Dendritic cell treated with granulocyte-macrophage colony-stimulating factor and Interleukin-4, amounts not matched to agents 40 ng/mL and 50 ng/mL, for 4 days (primary cell): ENCODE measurements around the gene B3GAT1.
"Not testable (repeated sequence)": the region's sequence is repeated elsewhere in the genome, so short reads cannot be mapped to it uniquely, and the experiment has no call there.

Experiments used
- H3K27ac Mint-ChIP-seq: one replicate; pipeline ENCODE4 v1.8.0; 2022; ENCODE audit warnings: mild to moderate bottlenecking, mixed read lengths
- H3K27me3 Mint-ChIP-seq: one replicate; pipeline ENCODE4 v1.8.0; 2022; ENCODE audit warnings: mild to moderate bottlenecking, mixed read lengths
- H3K36me3 Mint-ChIP-seq: one replicate; pipeline ENCODE4 v1.8.0; 2022; ENCODE audit warnings: low read depth, mixed read lengths
- H3K4me1 Mint-ChIP-seq: one replicate; pipeline ENCODE4 v1.8.0; 2022; ENCODE audit warnings: low read depth, mixed read lengths
- H3K4me3 Mint-ChIP-seq: one replicate; pipeline ENCODE4 v1.8.0; 2022; ENCODE audit warnings: mild to moderate bottlenecking, moderate library complexity, mixed read lengths
- H3K9me3 Mint-ChIP-seq: one replicate; pipeline ENCODE4 v1.8.0; 2022; ENCODE audit warnings: mixed read lengths
- intact Hi-C: fragments of 100-400 bp; cut with micrococcal nuclease; formaldehyde crosslinking; loops from one replicate; pipeline ENCODE4 v1.15.0; 2022

B3GAT1 gene

GRCh38 chr11:134449051-134449450 lies 37.0 kb upstream of the B3GAT1 start:
- Mint-ChIP-seq H3K27ac (no peak overlapping the region), H3K4me1 (no peaks in the 10 kb centered on the region), H3K4me3 (no peak overlapping the region), H3K27me3 (no peaks in the 10 kb centered on the region), H3K9me3 (peaks cover 13% of the 10 kb centered on the region), H3K36me3 (no peaks in the 10 kb centered on the region)
- intact Hi-C loops = no loop called here

- H3K4me1 Mint-ChIP-seq = no peaks in the 10 kb centered on the region
- H3K4me3 Mint-ChIP-seq = no peak overlapping the region
- no peaks in the 10 kb centered on the region for H3K27me3 Mint-ChIP-seq
- no peaks in the 10 kb centered on the region for H3K9me3 Mint-ChIP-seq
- no peak overlapping the region for H3K27ac Mint-ChIP-seq
- no peaks in the 10 kb centered on the region for H3K36me3 Mint-ChIP-seq
- intact Hi-C loops = no loop called here
These were observed 35.7 kb upstream of the B3GAT1 start for GRCh38 chr11:134447696-134448095.

- no peaks in the 10 kb centered on the region for H3K27me3 Mint-ChIP-seq
- no peaks in the 10 kb centered on the region for H3K36me3 Mint-ChIP-seq
- intact Hi-C loops = no loop called here
- H3K4me3 Mint-ChIP-seq = no peak overlapping the region
- H3K4me1 Mint-ChIP-seq = no peaks in the 10 kb centered on the region
- H3K27ac Mint-ChIP-seq = no peak overlapping the region
- no peaks in the 10 kb centered on the region for H3K9me3 Mint-ChIP-seq
These were observed 33.7 kb upstream of the B3GAT1 start for GRCh38 chr11:134445601-134446325.

GRCh38 chr11:134444160-134445108 lies 32.4 kb upstream of the B3GAT1 start:
- H3K36me3 Mint-ChIP-seq, H3K27me3 Mint-ChIP-seq, H3K27ac Mint-ChIP-seq, H3K9me3 Mint-ChIP-seq, H3K4me3 Mint-ChIP-seq, H3K4me1 Mint-ChIP-seq, intact Hi-C loops: not testable (repeated sequence)

- no peak overlapping the region for H3K27ac Mint-ChIP-seq
- no peak overlapping the region for H3K4me3 Mint-ChIP-seq
- no peaks in the 10 kb centered on the region for H3K36me3 Mint-ChIP-seq
- H3K4me1 Mint-ChIP-seq = no peaks in the 10 kb centered on the region
- no peaks in the 10 kb centered on the region for H3K27me3 Mint-ChIP-seq
- intact Hi-C loops = no loop called here
- no peaks in the 10 kb centered on the region for H3K9me3 Mint-ChIP-seq
These were observed 31.2 kb upstream of the B3GAT1 start for GRCh38 chr11:134443246-134443645.

GRCh38 chr11:134442246-134442645 lies 30.2 kb upstream of the B3GAT1 start:
- intact Hi-C loops = no loop called here
- H3K36me3 Mint-ChIP-seq = no peaks in the 10 kb centered on the region
- H3K27ac Mint-ChIP-seq = no peak overlapping the region
- H3K4me1 Mint-ChIP-seq = no peaks in the 10 kb centered on the region
- H3K9me3 Mint-ChIP-seq = no peaks in the 10 kb centered on the region
- no peak overlapping the region for H3K4me3 Mint-ChIP-seq
- H3K27me3 Mint-ChIP-seq = no peaks in the 10 kb centered on the region

GRCh38 chr11:134441706-134442105 lies 29.7 kb upstream of the B3GAT1 start:
- Mint-ChIP-seq H3K27ac (no peak overlapping the region), H3K27me3 (no peaks in the 10 kb centered on the region), H3K4me1 (no peaks in the 10 kb centered on the region), H3K9me3 (no peaks in the 10 kb centered on the region), H3K36me3 (no peaks in the 10 kb centered on the region), H3K4me3 (no peak overlapping the region)
- intact Hi-C loops = no loop called here

- Mint-ChIP-seq H3K9me3 (no peaks in the 10 kb centered on the region), H3K27ac (no peak overlapping the region), H3K36me3 (no peaks in the 10 kb centered on the region), H3K4me1 (no peaks in the 10 kb centered on the region), H3K27me3 (no peaks in the 10 kb centered on the region), H3K4me3 (no peak overlapping the region)
- intact Hi-C loops = no loop called here
These were observed 29.2 kb upstream of the B3GAT1 start for GRCh38 chr11:134441281-134441680.

- intact Hi-C loops = no loop called here
- no peak overlapping the region for H3K4me3 Mint-ChIP-seq
- no peaks in the 10 kb centered on the region for H3K27me3 Mint-ChIP-seq
- no peaks in the 10 kb centered on the region for H3K9me3 Mint-ChIP-seq
- H3K27ac Mint-ChIP-seq = no peak overlapping the region
- H3K4me1 Mint-ChIP-seq = no peaks in the 10 kb centered on the region
- no peaks in the 10 kb centered on the region for H3K36me3 Mint-ChIP-seq
These were observed 28.8 kb upstream of the B3GAT1 start for GRCh38 chr11:134440851-134441250.

GRCh38 chr11:134438542-134439537 lies 26.8 kb upstream of the B3GAT1 start:
- no peaks in the 10 kb centered on the region for H3K9me3 Mint-ChIP-seq
- H3K36me3 Mint-ChIP-seq = no peaks in the 10 kb centered on the region
- no peak overlapping the region for H3K27ac Mint-ChIP-seq
- no peak overlapping the region for H3K4me3 Mint-ChIP-seq
- no peaks in the 10 kb centered on the region for H3K4me1 Mint-ChIP-seq
- intact Hi-C loops = no loop called here
- H3K27me3 Mint-ChIP-seq = no peaks in the 10 kb centered on the region

- intact Hi-C loops = no loop called here
- Mint-ChIP-seq H3K4me1 (no peaks in the 10 kb centered on the region), H3K27ac (no peak overlapping the region), H3K27me3 (no peaks in the 10 kb centered on the region), H3K9me3 (no peaks in the 10 kb centered on the region), H3K4me3 (no peak overlapping the region), H3K36me3 (no peaks in the 10 kb centered on the region)
These were observed 25.8 kb upstream of the B3GAT1 start for GRCh38 chr11:134437821-134438220.

GRCh38 chr11:134436781-134437180 lies 24.7 kb upstream of the B3GAT1 start:
- no peak overlapping the region for H3K4me3 Mint-ChIP-seq
- intact Hi-C loops = no loop called here
- no peaks in the 10 kb centered on the region for H3K36me3 Mint-ChIP-seq
- no peaks in the 10 kb centered on the region for H3K4me1 Mint-ChIP-seq
- H3K27ac Mint-ChIP-seq = no peak overlapping the region
- H3K9me3 Mint-ChIP-seq = no peaks in the 10 kb centered on the region
- H3K27me3 Mint-ChIP-seq = no peaks in the 10 kb centered on the region

- H3K27me3 Mint-ChIP-seq = no peaks in the 10 kb centered on the region
- no peaks in the 10 kb centered on the region for H3K36me3 Mint-ChIP-seq
- no peak overlapping the region for H3K4me3 Mint-ChIP-seq
- no peak overlapping the region for H3K27ac Mint-ChIP-seq
- intact Hi-C loops = no loop called here
- H3K4me1 Mint-ChIP-seq = no peaks in the 10 kb centered on the region
- no peaks in the 10 kb centered on the region for H3K9me3 Mint-ChIP-seq
These were observed 21.8 kb upstream of the B3GAT1 start for GRCh38 chr11:134433806-134434205.
